WTC11 (cell line): ENCODE measurements around the gene LLGL2.

ENCODE experiments used
- ATF2 ChIP-seq: sonication (generic); formaldehyde crosslinking; IDR thresholded peaks from 2 replicates; pipeline ENCODE4 v1.8.1; 2022; ENCODE audit warnings: low read depth, missing genetic modification reagents, borderline replicate concordance
- ATF3 ChIP-seq: sonication (generic); formaldehyde crosslinking; conservative IDR thresholded peaks from 2 replicates; pipeline ENCODE4 v1.8.1; 2022; ENCODE audit warnings: mild to moderate bottlenecking, missing genetic modification reagents
- CTCF ChIP-seq: fragments of 200-600 bp; IDR thresholded peaks from 2 replicates; pipeline ENCODE4 v1.8.0; 2022; ENCODE audit warnings: antibody characterized with exemption
- JUN ChIP-seq: sonication (generic); formaldehyde crosslinking; IDR thresholded peaks from 2 replicates; pipeline ENCODE4 v1.8.0; 2023; ENCODE audit warnings: mild to moderate bottlenecking, missing genetic modification reagents
- MYBL2 ChIP-seq: sonication (generic); formaldehyde crosslinking; IDR thresholded peaks from 2 replicates; pipeline ENCODE4 v1.8.1; 2023; ENCODE audit warnings: mild to moderate bottlenecking, moderate library complexity, missing genetic modification reagents
- TEAD1 ChIP-seq: sonication (generic); formaldehyde crosslinking; IDR thresholded peaks from 2 replicates; pipeline ENCODE4 v1.8.0; 2022; ENCODE audit warnings: mild to moderate bottlenecking, missing genetic modification reagents
- TEAD4 ChIP-seq: sonication (generic); formaldehyde crosslinking; IDR thresholded peaks from 2 replicates; pipeline ENCODE4 v1.8.0; 2022; ENCODE audit warnings: mild to moderate bottlenecking, missing genetic modification reagents
- ZNF232 ChIP-seq: sonication (generic); formaldehyde crosslinking; IDR thresholded peaks from 2 replicates; pipeline ENCODE4 v1.8.0; 2022; ENCODE audit warnings: mild to moderate bottlenecking, missing genetic modification reagents
- ZNF416 ChIP-seq: fragments of 250-450 bp; sonication (Bioruptor Pico); IDR thresholded peaks from 2 replicates; pipeline ENCODE4 v1.9.0; 2021; ENCODE audit warnings: mild to moderate bottlenecking, inconsistent platforms

GRCh38 chr17:75489511-75489955, 36.0 kb upstream of the LLGL2 start:
- no peak for TF ChIP-seq CTCF
- no peak for TF ChIP-seq TEAD1 (CRISPR knock-in tag)
- no peak for TF ChIP-seq MYBL2
- TF ChIP-seq ZNF232 = no peak
- TF ChIP-seq ZNF416 (CRISPR knock-in tag) = no peak
- TF ChIP-seq TEAD4 = no peak
- TF ChIP-seq ATF3 (CRISPR knock-in tag) = no peak
- no peak for TF ChIP-seq ATF2 (CRISPR knock-in tag)
- no peak for TF ChIP-seq JUN (CRISPR knock-in tag)
